GM23338 (cell line): Measurements from ENCODE around the gene RMC1. TPM values are rescaled to one million over a fixed set of nuclear protein-coding genes. Genes with fewer than 3 reads are reported as not detected.

Experiments
- ATAC-seq: fragments of 200-7000 bp; cut with Tn5 transposase; 3 replicates; pipeline ENCODE4 v1.9.1; 2020
- DNase-seq: peaks from one replicate; pipeline ENCODE4 v3.0.0-alpha.2; 2015; ENCODE audit warnings: low spot score
- H2AFZ ChIP-seq: fragments of 200-600 bp; sonication (generic); 2 replicates; pipeline ENCODE4 v1.8.0; 2016; ENCODE audit warnings: antibody characterized with exemption, mild to moderate bottlenecking, moderate library complexity
- H3F3A ChIP-seq: fragments of 200-600 bp; sonication (generic); replicated peaks from 2 replicates; pipeline ENCODE4 v1.8.0; 2017; ENCODE audit warnings: antibody characterized with exemption, mixed run types, low read depth
- H3K27ac ChIP-seq: fragments of 200-600 bp; sonication (generic); 2 replicates; pipeline ENCODE4 v1.6.1; 2016; ENCODE audit warnings: low read depth
- H3K27me3 ChIP-seq: fragments of 200-600 bp; sonication (generic); 2 replicates; pipeline ENCODE4 v1.8.0; 2016; ENCODE audit warnings: mild to moderate bottlenecking, mixed run types, moderate library complexity; ENCODE audit not compliant: insufficient read depth
- H3K36me3 ChIP-seq: fragments of 200-600 bp; sonication (generic); 2 replicates; pipeline ENCODE4 v1.8.0; 2016; ENCODE audit warnings: mild to moderate bottlenecking; ENCODE audit not compliant: insufficient read depth
- H3K4me1 ChIP-seq: fragments of 200-600 bp; sonication (generic); 2 replicates; pipeline ENCODE4 v1.8.0; 2016; ENCODE audit warnings: mild to moderate bottlenecking, moderate library complexity; ENCODE audit not compliant: insufficient read depth
- H3K4me2 ChIP-seq: fragments of 200-600 bp; sonication (generic); 2 replicates; pipeline ENCODE4 v1.7.1; 2017; ENCODE audit warnings: mixed run types
- H3K4me3 ChIP-seq: fragments of 200-600 bp; sonication (generic); 2 replicates; pipeline ENCODE4 v1.6.1; 2016; ENCODE audit warnings: mixed run types
- H3K79me2 ChIP-seq: fragments of 200-600 bp; sonication (generic); replicated peaks from 2 replicates; pipeline ENCODE4 v1.8.0; 2017; ENCODE audit warnings: mild to moderate bottlenecking; ENCODE audit not compliant: insufficient read depth
- H3K9me2 ChIP-seq: fragments of 200-600 bp; sonication (generic); 2 replicates; pipeline ENCODE4 v1.8.0; 2017; ENCODE audit not compliant: insufficient read depth
- H4K20me1 ChIP-seq: fragments of 200-600 bp; sonication (generic); replicated peaks from 2 replicates; pipeline ENCODE4 v1.8.0; 2017; ENCODE audit warnings: mild to moderate bottlenecking; ENCODE audit not compliant: insufficient read depth
- H3K27ac Mint-ChIP-seq: 2 replicates; pipeline ENCODE4 v1.8.0; 2020; ENCODE audit warnings: inconsistent platforms, mild to moderate bottlenecking, moderate library complexity, mixed read lengths
- H3K27me3 Mint-ChIP-seq: 3 replicates; pipeline ENCODE4 v1.8.0; 2022; ENCODE audit warnings: low read depth, mild to moderate bottlenecking, moderate library complexity, mixed read lengths, inconsistent platforms; ENCODE audit not compliant: insufficient read depth, poor library complexity
- H3K36me3 Mint-ChIP-seq: 3 replicates; pipeline ENCODE4 v1.8.0; 2021; ENCODE audit warnings: low read depth, mild to moderate bottlenecking, inconsistent platforms, moderate library complexity, mixed read lengths
- H3K4me1 Mint-ChIP-seq: 3 replicates; pipeline ENCODE4 v1.8.0; 2020; ENCODE audit warnings: mild to moderate bottlenecking, inconsistent platforms, mixed read lengths
- H3K4me3 Mint-ChIP-seq: 3 replicates; pipeline ENCODE4 v1.8.0; 2021; ENCODE audit warnings: moderate library complexity, mild to moderate bottlenecking, inconsistent platforms, mixed read lengths
- H3K9me3 Mint-ChIP-seq: 3 replicates; pipeline ENCODE4 v1.8.0; 2020; ENCODE audit warnings: moderate library complexity, mild to moderate bottlenecking, inconsistent platforms, mixed read lengths
- ETS1 ChIP-seq: IDR thresholded peaks from 2 replicates; pipeline ENCODE4 v1.6.1; 2016; ENCODE audit warnings: antibody characterized with exemption
- EZH2 ChIP-seq: fragments of 200-600 bp; sonication (generic); IDR thresholded peaks from one replicate; pipeline ENCODE4 v1.8.0; 2017; ENCODE audit warnings: antibody characterized with exemption, mild to moderate bottlenecking, low read depth; ENCODE audit not compliant: unreplicated experiment
- EZH2phosphoT487 ChIP-seq: fragments of 200-600 bp; sonication (generic); IDR thresholded peaks from one replicate; pipeline ENCODE4 v1.8.1; 2018; ENCODE audit warnings: antibody characterized with exemption; ENCODE audit not compliant: unreplicated experiment
- POLR2AphosphoS5 ChIP-seq: IDR thresholded peaks from 2 replicates; pipeline ENCODE4 v1.6.1; 2016; ENCODE audit warnings: antibody characterized with exemption, low read depth
- REST ChIP-seq: IDR thresholded peaks from one replicate; pipeline ENCODE4 v1.6.1; 2018; ENCODE audit warnings: antibody characterized with exemption; ENCODE audit not compliant: unreplicated experiment
- ZNF114 ChIP-seq: fragments of 250-450 bp; sonication (Bioruptor Pico); IDR thresholded peaks from 2 replicates; pipeline ENCODE4 v1.5.0; 2020; ENCODE audit warnings: mild to moderate bottlenecking, moderate library complexity
- ZNF331 ChIP-seq: fragments of 250-450 bp; sonication (Bioruptor Pico); IDR thresholded peaks from 2 replicates; pipeline ENCODE4 v1.5.0; 2020; ENCODE audit warnings: low read depth, mild to moderate bottlenecking, moderate library complexity
- polyA plus RNA-seq: library from polyadenylated mRNA; unstranded; fragments of >200 nt; fragmentation: Nextera tagmentation; extraction: Ambion mirVana; gene quantifications from 2 replicates; pipeline ENCODE4 v1.2.1, GENCODE V29; 2016
- total RNA-seq: library from RNA; depleted of rRNA; stranded (reverse); fragments of >200 nt; shearing (Covaris generic); gene quantifications from 2 replicates; pipeline ENCODE4 v1.2.3, GENCODE V29; 2014

The RMC1 gene
- total and polyA plus RNA-seq, 2 experiments from 2014 or later, result 18.9 to 24.6 TPM

GRCh38 chr18:23539911-23540525, 36.7 kb downstream of the RMC1 start:
- Histone ChIP-seq H3K9me2 (no peaks in the 10 kb centered on the region), H3K4me2 (no peak overlapping the region), H4K20me1 (peaks cover 8% of the 10 kb centered on the region; the same call in 1 of the 2 replicates), H3K4me1 (no peaks in the 10 kb centered on the region), H3F3A (no peaks in the 10 kb centered on the region), H2AFZ (no peak overlapping the region), H3K27me3 (no peaks in the 10 kb centered on the region), H3K36me3 (peaks cover 74% of the 10 kb centered on the region), H3K4me3 (no peak overlapping the region), H3K79me2 (no peaks in the 10 kb centered on the region), H3K27ac (no peak overlapping the region)
- no peaks in the 10 kb centered on the region for H3K4me1 Mint-ChIP-seq
- no peaks in the 10 kb centered on the region for H3K27me3 Mint-ChIP-seq
- DNase-seq (no peak), ATAC-seq (no peak)
- no peak for TF ChIP-seq REST
- no peak for TF ChIP-seq POLR2AphosphoS5
- TF ChIP-seq ZNF331 (CRISPR knock-in tag), result no peak
- TF ChIP-seq EZH2, result no peak
- TF ChIP-seq EZH2phosphoT487, result no peak
- TF ChIP-seq ETS1, result no peak
- no peaks in the 10 kb centered on the region for H3K9me3 Mint-ChIP-seq
- H3K36me3 Mint-ChIP-seq, result peaks cover 78% of the 10 kb centered on the region
- no peak overlapping the region for H3K4me3 Mint-ChIP-seq
- H3K27ac Mint-ChIP-seq, result no peak overlapping the region

GRCh38 chr18:23540867-23541266, 37.6 kb downstream of the RMC1 start:
- Mint-ChIP-seq H3K4me1 (no peaks in the 10 kb centered on the region), H3K9me3 (no peaks in the 10 kb centered on the region), H3K27ac (no peak overlapping the region), H3K4me3 (no peak overlapping the region), H3K27me3 (no peaks in the 10 kb centered on the region), H3K36me3 (peaks cover 75% of the 10 kb centered on the region)
- Histone ChIP-seq H3K27me3 (no peaks in the 10 kb centered on the region), H2AFZ (no peak overlapping the region), H3K27ac (no peak overlapping the region), H3K9me2 (no peaks in the 10 kb centered on the region), H3K4me1 (no peaks in the 10 kb centered on the region), H4K20me1 (peaks cover 8% of the 10 kb centered on the region; the same call in 1 of the 2 replicates), H3K4me3 (no peak overlapping the region), H3F3A (no peaks in the 10 kb centered on the region), H3K4me2 (no peak overlapping the region), H3K79me2 (no peaks in the 10 kb centered on the region), H3K36me3 (peaks cover 68% of the 10 kb centered on the region)
- DNase-seq (no peak), ATAC-seq (no peak)
- TF ChIP-seq ZNF331 (CRISPR knock-in tag) (no peak), ZNF114 (CRISPR knock-in tag) (no peak), REST (no peak)
